HS-5 (cell line): Measurements from ENCODE around the gene MYBBP1A.
"Not testable (repeated sequence)": the region's sequence is repeated elsewhere in the genome, so short reads cannot be mapped to it uniquely, and the experiment has no call there.

Experiments used
- DNase-seq: peaks from one replicate; pipeline ENCODE4 v3.0.0-alpha.2; 2012; ENCODE audit warnings: low read depth

MYBBP1A gene

GRCh38 chr17:4588391-4588790 lies 33.2 kb upstream of the MYBBP1A start:
- DNase-seq: no peak

- DNase-seq: no peak
Observed at GRCh38 chr17:4587803-4588202, 32.6 kb upstream of the MYBBP1A start.

- no peak for DNase-seq
Observed at GRCh38 chr17:4587195-4587594, 32.0 kb upstream of the MYBBP1A start.

GRCh38 chr17:4586043-4586442 lies 30.9 kb upstream of the MYBBP1A start:
- DNase-seq: no peak

- no peak for DNase-seq
Observed at GRCh38 chr17:4585638-4585994, 30.4 kb upstream of the MYBBP1A start.

GRCh38 chr17:4584917-4585637 lies 29.9 kb upstream of the MYBBP1A start:
- no peak for DNase-seq

GRCh38 chr17:4584101-4584916 lies 29.1 kb upstream of the MYBBP1A start, which contains the start of gene SMTNL2:
Gene SMTNL2, plus strand, starts transcription at chr17:4584529. Its CDS starts 77 bp downstream, at chr17:4584606.
- no peak for DNase-seq

- DNase-seq: no peak
Observed at GRCh38 chr17:4583782-4584100, 28.6 kb upstream of the MYBBP1A start.

- no peak for DNase-seq
Observed at GRCh38 chr17:4583206-4583605, 28.0 kb upstream of the MYBBP1A start.

- DNase-seq: no peak
Observed at GRCh38 chr17:4582691-4583090, 27.5 kb upstream of the MYBBP1A start.

GRCh38 chr17:4582101-4582501 lies 26.9 kb upstream of the MYBBP1A start:
- DNase-seq: no peak

GRCh38 chr17:4580291-4580690 lies 25.1 kb upstream of the MYBBP1A start:
- no peak for DNase-seq

- no peak for DNase-seq
Observed at GRCh38 chr17:4579678-4580077, 24.5 kb upstream of the MYBBP1A start.

GRCh38 chr17:4578349-4578748 lies 23.2 kb upstream of the MYBBP1A start:
- DNase-seq: not testable (repeated sequence)

- no peak for DNase-seq
Observed at GRCh38 chr17:4577386-4577993, 22.3 kb upstream of the MYBBP1A start.

GRCh38 chr17:4576729-4577322 lies 21.6 kb upstream of the MYBBP1A start:
- DNase-seq: no peak

GRCh38 chr17:4576161-4576558 lies 21.0 kb upstream of the MYBBP1A start:
- no peak for DNase-seq

GRCh38 chr17:4574448-4575045 lies 19.4 kb upstream of the MYBBP1A start:
- DNase-seq: no peak

GRCh38 chr17:4573669-4574068 lies 18.5 kb upstream of the MYBBP1A start:
- DNase-seq: no peak

- no peak for DNase-seq
Observed at GRCh38 chr17:4573115-4573514, 17.9 kb upstream of the MYBBP1A start.

- no peak for DNase-seq
Observed at GRCh38 chr17:4572131-4572530, 16.9 kb upstream of the MYBBP1A start.

GRCh38 chr17:4569591-4569990 lies 14.4 kb upstream of the MYBBP1A start:
- DNase-seq: no peak
